DOHH2 (cell line): ENCODE data around the gene ANKRD33.

Source experiments
- H3F3A ChIP-seq: fragments of 200-600 bp; sonication (generic), shearing (Covaris generic); 2 replicates; pipeline ENCODE4 v1.6.0; 2016; ENCODE audit warnings: antibody characterized with exemption, mild to moderate bottlenecking; ENCODE audit not compliant: control insufficient read depth, insufficient read depth
- H3K27ac ChIP-seq: fragments of 200-600 bp; sonication (generic); 2 replicates; pipeline ENCODE4 v1.5.1; 2014; ENCODE audit warnings: low read depth, mild to moderate bottlenecking, low read length, moderate library complexity
- H3K27me3 ChIP-seq: fragments of 200-600 bp; sonication (generic); 2 replicates; pipeline ENCODE4 v1.6.1; 2014; ENCODE audit warnings: mild to moderate bottlenecking, low read length, mixed read lengths; ENCODE audit not compliant: control insufficient read depth
- H3K36me3 ChIP-seq: fragments of 200-600 bp; sonication (generic); 2 replicates; pipeline ENCODE4 v1.6.1; 2014; ENCODE audit warnings: mild to moderate bottlenecking, low read length, moderate library complexity, mixed read lengths; ENCODE audit not compliant: control insufficient read depth
- H3K4me1 ChIP-seq: fragments of 200-600 bp; sonication (generic); 2 replicates; pipeline ENCODE4 v1.6.1; 2014; ENCODE audit warnings: mild to moderate bottlenecking, low read length, mixed read lengths; ENCODE audit not compliant: control insufficient read depth
- H3K4me2 ChIP-seq: fragments of 200-600 bp; sonication (generic); 2 replicates; pipeline ENCODE4 v1.6.0; 2014; ENCODE audit warnings: mild to moderate bottlenecking, low read length, moderate library complexity
- H3K4me3 ChIP-seq: fragments of 200-600 bp; sonication (generic); 2 replicates; pipeline ENCODE4 v1.5.1; 2014; ENCODE audit warnings: mild to moderate bottlenecking, low read length, mixed read lengths
- H3K79me2 ChIP-seq: fragments of 200-600 bp; sonication (generic); 2 replicates; pipeline ENCODE4 v1.6.1; 2014; ENCODE audit warnings: mild to moderate bottlenecking, low read length, mixed read lengths; ENCODE audit not compliant: control insufficient read depth
- H3K9me2 ChIP-seq: fragments of 200-600 bp; sonication (generic); replicated peaks from 2 replicates; pipeline ENCODE4 v1.6.1; 2014; ENCODE audit warnings: mild to moderate bottlenecking, low read length, mixed read lengths; ENCODE audit not compliant: control insufficient read depth
- H3K9me3 ChIP-seq: fragments of 200-600 bp; sonication (generic); 2 replicates; pipeline ENCODE4 v1.6.1; 2014; ENCODE audit warnings: antibody characterized with exemption, low read length, mixed read lengths; ENCODE audit not compliant: control insufficient read depth, insufficient read depth
- H4K20me1 ChIP-seq: fragments of 200-600 bp; sonication (generic); 2 replicates; pipeline ENCODE4 v1.6.0; 2014; ENCODE audit warnings: low read depth, mild to moderate bottlenecking, antibody characterized with exemption, low read length, moderate library complexity; ENCODE audit not compliant: control insufficient read depth, insufficient read depth
- CTCF ChIP-seq: fragments of 200-600 bp; sonication (generic); IDR thresholded peaks from one replicate; pipeline ENCODE4 v1.5.1; 2014; ENCODE audit warnings: antibody characterized with exemption, mild to moderate bottlenecking, low read depth, low read length; ENCODE audit not compliant: poor library complexity, severe bottlenecking
- EZH2phosphoT487 ChIP-seq: fragments of 200-600 bp; sonication (generic); IDR thresholded peaks from 2 replicates; pipeline ENCODE4 v1.6.1; 2017; ENCODE audit warnings: borderline replicate concordance, mild to moderate bottlenecking, antibody characterized with exemption, low read length, moderate library complexity, mixed read lengths

ANKRD33 gene

GRCh38 chr12:51895378-51896135 lies 7.7 kb downstream of the ANKRD33 start:
- Histone ChIP-seq H3K4me2 (no peak overlapping the region), H3K4me3 (no peak overlapping the region), H3K4me1 (no peaks in the 10 kb centered on the region), H3K79me2 (no peaks in the 10 kb centered on the region), H4K20me1 (no peaks in the 10 kb centered on the region), H3K9me2 (no peaks in the 10 kb centered on the region), H3K36me3 (no peaks in the 10 kb centered on the region), H3K27ac (no peak overlapping the region), H3F3A (no peaks in the 10 kb centered on the region), H3K27me3 (peaks cover 10% of the 10 kb centered on the region), H3K9me3 (no peaks in the 10 kb centered on the region)
- TF ChIP-seq CTCF (no peak), EZH2phosphoT487 (no peak)

- Histone ChIP-seq H3K27me3 (peaks cover 10% of the 10 kb centered on the region), H3K4me1 (no peaks in the 10 kb centered on the region), H4K20me1 (no peaks in the 10 kb centered on the region), H3F3A (no peaks in the 10 kb centered on the region), H3K4me2 (no peak overlapping the region), H3K4me3 (no peak overlapping the region), H3K9me2 (no peaks in the 10 kb centered on the region), H3K79me2 (no peaks in the 10 kb centered on the region), H3K9me3 (no peaks in the 10 kb centered on the region), H3K27ac (no peak overlapping the region), H3K36me3 (no peaks in the 10 kb centered on the region)
- TF ChIP-seq CTCF (no peak), EZH2phosphoT487 (no peak)
These were observed 8.3 kb downstream of the ANKRD33 start for GRCh38 chr12:51896236-51896635.

- H3K27ac ChIP-seq = no peak overlapping the region
- TF ChIP-seq EZH2phosphoT487 (no peak), CTCF (no peak)
- H4K20me1 ChIP-seq = no peaks in the 10 kb centered on the region
- no peaks in the 10 kb centered on the region for H3K36me3 ChIP-seq
- H3K79me2 ChIP-seq = no peaks in the 10 kb centered on the region
- H3K9me3 ChIP-seq = no peaks in the 10 kb centered on the region
- H3K9me2 ChIP-seq = no peaks in the 10 kb centered on the region
- no peaks in the 10 kb centered on the region for H3F3A ChIP-seq
- H3K4me1 ChIP-seq = no peaks in the 10 kb centered on the region
- no peak overlapping the region for H3K4me2 ChIP-seq
- H3K4me3 ChIP-seq = no peak overlapping the region
- H3K27me3 ChIP-seq = peaks cover 10% of the 10 kb centered on the region
These were observed 9.3 kb downstream of the ANKRD33 start for GRCh38 chr12:51897181-51897580.
